Tibial nerve (tissue), 4 donors: ENCODE data around the gene PPP2R3A.

ENCODE experiments used
- EP300 ChIP-seq, 2 donors: sonication (generic); formaldehyde crosslinking; IDR thresholded peaks; one replicate each; pipeline ENCODE4 v1.6.1; 2017; ENCODE audit warnings: antibody characterized with exemption in 2 of 2, mild to moderate bottlenecking in 1 of 2
- POLR2A ChIP-seq, 2 donors: fragments of 450-650 bp; IDR thresholded peaks; one replicate each; pipeline ENCODE4 v1.6.1; 2017; ENCODE audit warnings: antibody characterized with exemption in 2 of 2, mild to moderate bottlenecking in 2 of 2, moderate library complexity in 2 of 2
- TF ChIP-seq, protein P1 (sequence below), 5 experiments: fragments of 200-600 bp in 3 of 5; fragments of 450-650 bp in 2 of 5; sonication (generic) in 3 of 5; IDR thresholded peaks; one replicate each; pipeline ENCODE4 v1.5.1; 2016 to 2019; ENCODE audit warnings: antibody characterized with exemption in 5 of 5, mild to moderate bottlenecking in 3 of 5, moderate library complexity in 2 of 5

DNA sequence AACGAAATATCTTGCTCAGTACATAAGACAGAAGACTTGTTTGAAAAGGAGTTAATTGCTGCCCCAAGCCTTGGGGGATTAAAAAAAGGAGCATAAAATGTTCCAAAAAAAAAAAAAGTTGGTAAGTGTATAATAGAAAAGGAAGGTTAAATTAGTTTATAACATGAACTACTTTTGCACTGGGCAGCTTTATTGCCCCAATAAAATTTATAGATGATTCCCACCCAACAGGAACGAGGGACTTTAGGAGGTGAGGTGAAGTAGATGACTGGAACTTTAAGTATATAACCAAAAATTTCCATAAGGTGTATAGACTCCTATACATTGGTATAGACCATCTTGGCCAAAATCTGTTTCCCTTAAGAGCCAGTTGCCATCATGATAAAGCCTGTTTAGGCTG is 14.8 kb downstream of the PPP2R3A start:
- TF ChIP-seq POLR2A (IDR thresholded peaks at IDR 0.05), result no peak
- TF ChIP-seq, protein P1, sequence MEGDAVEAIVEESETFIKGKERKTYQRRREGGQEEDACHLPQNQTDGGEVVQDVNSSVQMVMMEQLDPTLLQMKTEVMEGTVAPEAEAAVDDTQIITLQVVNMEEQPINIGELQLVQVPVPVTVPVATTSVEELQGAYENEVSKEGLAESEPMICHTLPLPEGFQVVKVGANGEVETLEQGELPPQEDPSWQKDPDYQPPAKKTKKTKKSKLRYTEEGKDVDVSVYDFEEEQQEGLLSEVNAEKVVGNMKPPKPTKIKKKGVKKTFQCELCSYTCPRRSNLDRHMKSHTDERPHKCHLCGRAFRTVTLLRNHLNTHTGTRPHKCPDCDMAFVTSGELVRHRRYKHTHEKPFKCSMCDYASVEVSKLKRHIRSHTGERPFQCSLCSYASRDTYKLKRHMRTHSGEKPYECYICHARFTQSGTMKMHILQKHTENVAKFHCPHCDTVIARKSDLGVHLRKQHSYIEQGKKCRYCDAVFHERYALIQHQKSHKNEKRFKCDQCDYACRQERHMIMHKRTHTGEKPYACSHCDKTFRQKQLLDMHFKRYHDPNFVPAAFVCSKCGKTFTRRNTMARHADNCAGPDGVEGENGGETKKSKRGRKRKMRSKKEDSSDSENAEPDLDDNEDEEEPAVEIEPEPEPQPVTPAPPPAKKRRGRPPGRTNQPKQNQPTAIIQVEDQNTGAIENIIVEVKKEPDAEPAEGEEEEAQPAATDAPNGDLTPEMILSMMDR (IDR thresholded peaks at IDR 0.05), result no peak
- no peak for TF ChIP-seq EP300 (IDR thresholded peaks at IDR 0.05)
